Activated CD4-positive, alpha-beta T cell treated with anti-CD3 and anti-CD28 coated beads, Interleukin-2, Interleukin-6, amounts not matched to agents 100 ng/mL and 50 ng/mL, durations not matched to agents 16 hours and 8 hours (primary cell): Measurements from ENCODE around the gene PIP5K1C.

Experiments used
- DNase-seq: peaks from one replicate; pipeline ENCODE4 v3.0.0-alpha.2; 2020

The PIP5K1C gene

DNA sequence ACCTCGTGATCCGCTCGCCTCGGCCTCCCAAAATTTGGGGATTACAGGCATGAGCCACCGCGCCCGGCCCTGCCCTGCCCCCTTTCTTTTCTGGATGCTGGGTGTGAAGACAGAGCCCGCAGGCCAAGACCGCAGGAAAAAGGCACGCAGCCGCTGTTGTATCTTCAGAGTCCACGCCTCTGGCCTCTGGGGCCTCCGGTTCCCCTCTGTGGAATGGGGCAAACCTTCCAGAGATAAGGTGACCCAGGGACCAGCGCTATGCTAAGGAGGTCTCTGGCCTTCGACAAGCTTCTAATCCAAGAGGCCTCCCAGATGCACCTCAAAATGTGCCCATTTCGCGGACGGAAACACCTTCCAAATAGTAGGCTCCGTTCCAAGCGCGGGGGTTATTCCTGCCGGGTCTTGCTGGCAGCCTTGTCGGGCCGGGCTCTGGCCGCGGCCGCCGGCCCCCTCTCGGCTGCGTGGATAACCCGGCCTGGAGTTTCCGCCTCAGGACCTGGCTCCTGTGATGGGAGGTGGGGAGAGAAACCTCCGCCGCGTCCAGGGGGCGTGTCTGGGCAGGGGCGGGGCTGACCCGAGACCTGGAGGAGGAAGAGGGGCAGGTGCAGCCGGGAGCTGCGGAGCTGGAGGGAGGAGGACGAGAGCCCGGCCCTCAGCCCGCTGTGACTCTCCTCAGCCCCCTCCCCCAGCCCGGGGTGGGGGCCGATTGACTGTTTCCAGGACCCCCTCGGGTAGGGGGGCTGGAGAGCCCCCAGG is 21.0 kb upstream of the PIP5K1C start:
- DNase-seq = peak; percentile 85

DNA sequence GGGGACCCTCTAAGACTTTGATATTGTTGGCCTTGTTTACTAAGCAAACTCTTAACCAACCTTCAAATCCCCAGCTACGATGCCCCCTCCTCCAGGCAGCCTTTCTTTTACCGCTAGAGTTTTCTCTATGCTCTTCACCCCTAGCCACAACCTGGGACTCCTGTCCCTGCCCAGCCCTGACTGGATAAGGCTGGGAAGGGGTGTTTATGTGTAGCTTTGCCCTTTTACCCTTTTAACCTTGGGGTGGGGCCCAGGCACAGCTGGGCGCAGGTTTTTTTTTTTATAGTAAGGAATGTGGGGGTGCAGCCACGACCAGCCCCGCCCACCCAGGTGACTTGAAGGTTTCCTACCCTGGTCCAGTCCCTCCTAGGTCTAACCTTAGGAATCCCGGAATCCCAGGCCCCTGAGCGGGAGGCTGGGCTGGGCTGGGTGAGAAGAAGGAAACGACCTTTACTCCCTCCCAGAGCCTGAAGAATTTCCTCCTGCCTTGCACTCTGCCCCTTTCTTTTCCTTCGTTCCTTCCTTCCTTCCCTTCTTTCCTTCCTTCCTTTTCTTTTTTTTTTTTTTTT is 20.2 kb upstream of the PIP5K1C start:
- no peak for DNase-seq

DNA sequence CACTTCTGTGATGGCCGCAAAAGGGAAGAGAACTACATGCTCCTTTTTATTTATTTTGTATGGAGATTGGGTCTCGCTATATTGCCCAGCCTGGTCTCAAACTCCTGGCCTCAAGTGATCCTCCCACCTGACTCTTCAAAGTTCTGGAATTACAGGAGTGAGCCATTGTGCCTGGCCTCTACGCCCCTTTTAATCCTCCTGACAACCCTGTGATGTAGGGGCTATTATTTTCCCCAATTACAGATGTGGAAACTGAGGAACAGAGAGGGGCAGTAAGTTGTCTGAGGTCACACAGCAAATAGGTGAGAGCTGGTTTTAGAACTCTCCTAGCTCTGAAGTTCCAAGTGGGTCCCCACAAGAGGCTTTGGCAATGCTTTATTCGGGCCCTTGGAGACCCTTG is 19.6 kb upstream of the PIP5K1C start:
- DNase-seq = no peak

DNA sequence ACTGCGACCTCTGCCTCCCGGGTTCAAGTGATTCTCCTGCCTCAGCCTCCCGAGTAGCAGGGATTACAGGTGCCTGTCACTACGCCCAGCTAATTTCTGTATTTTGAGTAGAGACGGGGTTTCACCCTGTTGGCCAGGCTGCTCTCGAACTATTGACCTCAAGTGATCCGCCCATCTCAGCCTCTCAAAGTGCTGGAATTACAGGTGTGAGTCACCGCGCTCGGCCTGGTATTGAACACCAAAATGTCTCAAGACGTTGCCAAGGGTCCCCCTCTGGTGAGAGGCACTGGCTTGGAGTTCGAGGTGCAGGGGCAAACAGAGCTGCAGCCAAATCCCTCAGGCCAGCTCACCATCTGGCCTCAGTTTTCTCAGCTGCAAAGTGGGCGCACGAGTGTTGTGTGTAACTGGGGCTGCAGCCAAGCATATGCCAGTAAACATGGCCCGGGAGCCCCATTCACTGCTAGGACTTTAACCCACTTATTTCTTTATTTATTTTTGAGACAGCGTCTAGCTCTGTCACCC is 15.9 kb upstream of the PIP5K1C start:
- DNase-seq = no peak

DNA sequence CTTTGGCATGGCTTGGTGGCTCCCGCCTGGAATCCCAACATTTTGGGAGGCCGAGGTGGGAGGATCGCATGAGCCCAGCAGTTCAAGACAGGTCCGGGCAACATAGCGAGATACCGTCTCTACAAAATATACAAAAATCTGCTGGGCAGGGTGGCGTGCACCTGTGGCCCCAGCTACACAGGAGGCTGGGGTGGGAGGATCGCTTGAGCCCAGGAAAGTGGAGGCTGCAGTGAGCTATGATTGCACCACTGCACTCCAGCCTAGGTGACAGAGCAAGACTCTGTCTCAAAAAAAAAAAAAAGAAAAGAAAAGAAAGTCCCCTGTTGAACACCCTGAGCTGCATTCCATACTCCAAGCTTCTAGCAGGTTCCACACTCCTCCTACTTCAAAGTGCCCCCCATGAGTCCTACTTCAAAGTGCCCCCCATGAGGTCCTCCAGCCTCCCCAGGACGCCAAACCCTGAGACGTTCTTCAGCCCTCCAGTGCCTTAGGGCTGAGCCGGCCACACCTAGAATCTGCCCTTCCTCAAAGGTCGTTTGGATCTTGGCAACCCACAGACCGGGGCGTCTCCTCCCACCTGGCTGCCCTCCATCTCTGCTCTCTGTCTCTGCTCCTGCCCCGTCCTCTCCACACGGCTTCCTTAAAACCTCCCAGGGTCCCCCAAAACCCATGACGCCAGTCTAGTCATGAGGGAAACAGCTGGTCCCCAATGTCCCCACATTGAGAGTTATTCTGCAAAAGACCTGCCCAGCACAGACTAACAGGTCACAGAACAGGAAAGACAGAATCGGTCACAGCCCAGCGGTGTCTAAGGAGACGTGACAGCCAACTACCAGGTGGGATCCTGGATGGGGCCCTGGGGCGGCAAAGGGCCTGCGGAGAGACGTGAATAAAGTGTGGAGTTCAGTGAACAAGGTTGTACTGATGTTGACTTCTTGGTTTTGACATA is 12.7 kb upstream of the PIP5K1C start:
- DNase-seq = no peak

DNA sequence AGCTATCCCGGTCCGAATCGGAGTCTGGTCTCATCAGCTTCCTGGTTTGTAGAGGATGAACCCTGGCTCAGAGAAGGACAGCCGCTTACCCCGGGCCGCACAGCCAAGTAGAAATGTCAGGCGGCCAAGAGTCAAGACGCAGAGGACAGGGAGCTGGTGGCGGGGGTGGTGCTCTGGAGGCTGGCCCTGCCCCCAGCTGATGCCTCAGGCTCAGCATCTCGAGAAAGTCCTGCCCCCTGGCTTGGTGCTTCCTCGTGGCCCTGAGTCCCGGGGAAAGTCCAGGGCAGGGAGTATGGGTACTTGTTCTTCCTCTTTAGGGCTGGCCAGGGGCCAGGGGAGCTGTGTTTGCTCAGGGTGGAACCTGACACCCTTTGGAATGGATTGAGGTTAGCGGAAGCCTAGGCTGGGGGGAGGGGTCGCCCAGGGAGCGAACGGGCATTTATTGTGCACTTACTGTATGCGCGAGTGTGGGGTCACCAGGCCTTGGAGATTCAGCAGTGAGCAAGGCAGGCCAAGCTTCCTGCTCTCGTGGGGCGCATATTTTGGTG is 10.1 kb upstream of the PIP5K1C start:
- DNase-seq = no peak

DNA sequence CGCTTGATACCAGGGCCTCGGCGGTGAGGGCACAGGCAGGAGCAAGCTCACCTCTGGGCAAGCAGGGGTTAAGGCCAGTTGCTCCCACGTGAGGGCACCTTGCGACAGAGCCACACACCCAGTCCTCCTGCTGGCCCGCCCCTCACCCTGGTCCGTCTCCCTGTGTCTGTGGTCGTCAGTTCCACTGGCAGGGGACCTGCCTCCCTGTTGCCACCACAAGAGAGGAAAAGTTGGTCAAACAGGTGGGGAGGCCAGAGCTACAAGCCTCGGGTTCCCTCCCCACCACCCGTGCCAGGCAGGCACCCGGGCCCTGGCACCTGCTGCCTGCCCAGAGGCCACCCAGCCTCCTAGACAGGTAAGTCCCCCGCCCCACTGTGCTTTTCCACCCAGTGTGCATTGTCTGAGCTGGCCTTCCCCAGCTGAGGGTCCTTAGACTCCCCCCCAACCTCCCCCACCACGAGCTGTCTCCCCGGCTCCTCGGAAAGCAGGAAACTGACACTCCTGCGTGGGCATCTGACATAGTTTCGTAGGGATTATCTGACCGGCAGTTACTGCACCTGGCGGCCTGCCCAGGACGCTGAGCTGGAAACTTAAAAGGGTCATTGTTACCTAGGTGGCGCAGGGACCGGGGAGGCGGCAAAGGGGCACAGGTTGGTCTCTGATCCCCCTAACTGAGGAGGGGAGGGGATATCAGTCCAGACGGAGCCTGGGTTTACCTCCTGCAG is 8.1 kb upstream of the PIP5K1C start, which contains the start of gene TJP3:
Gene TJP3 (plus strand): TSS at position 178 of the 725 bp plus-strand sequence. CDS start 20,049 bp downstream, outside the sequence.
- no peak for DNase-seq

DNA sequence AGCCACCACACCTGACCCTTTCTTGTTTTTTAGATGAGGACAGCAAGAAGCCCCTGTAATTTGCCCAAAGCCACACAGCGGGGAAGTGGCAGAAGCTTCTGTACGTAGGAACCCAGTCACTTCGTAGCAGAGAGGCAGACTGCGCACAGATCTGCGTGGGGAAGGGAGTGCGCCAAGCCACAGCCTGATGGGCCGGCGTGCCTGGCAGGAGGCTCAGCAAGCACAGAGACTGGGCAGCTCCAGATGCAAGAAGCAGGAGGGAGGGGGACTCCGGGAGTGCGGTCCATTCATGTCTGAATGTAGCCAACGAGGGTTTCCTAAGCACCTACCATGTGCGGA is 7.6 kb upstream of the PIP5K1C start:
- DNase-seq = no peak

DNA sequence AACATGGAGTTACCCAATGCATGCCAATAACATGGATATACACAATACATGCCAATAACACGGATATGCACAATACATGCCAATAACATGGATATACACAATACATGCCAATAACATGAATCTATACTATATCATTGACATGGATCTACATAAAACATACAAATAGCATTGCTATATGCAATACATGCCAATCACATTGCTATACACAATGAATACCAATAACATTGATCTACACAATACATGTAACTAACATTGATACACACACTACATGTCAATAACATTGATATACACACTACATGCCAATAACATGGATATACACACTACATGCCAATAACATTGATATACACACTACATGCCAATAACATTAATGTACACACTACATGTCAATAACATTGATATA is 932 bp upstream of the PIP5K1C start:
- no peak for DNase-seq

DNA sequence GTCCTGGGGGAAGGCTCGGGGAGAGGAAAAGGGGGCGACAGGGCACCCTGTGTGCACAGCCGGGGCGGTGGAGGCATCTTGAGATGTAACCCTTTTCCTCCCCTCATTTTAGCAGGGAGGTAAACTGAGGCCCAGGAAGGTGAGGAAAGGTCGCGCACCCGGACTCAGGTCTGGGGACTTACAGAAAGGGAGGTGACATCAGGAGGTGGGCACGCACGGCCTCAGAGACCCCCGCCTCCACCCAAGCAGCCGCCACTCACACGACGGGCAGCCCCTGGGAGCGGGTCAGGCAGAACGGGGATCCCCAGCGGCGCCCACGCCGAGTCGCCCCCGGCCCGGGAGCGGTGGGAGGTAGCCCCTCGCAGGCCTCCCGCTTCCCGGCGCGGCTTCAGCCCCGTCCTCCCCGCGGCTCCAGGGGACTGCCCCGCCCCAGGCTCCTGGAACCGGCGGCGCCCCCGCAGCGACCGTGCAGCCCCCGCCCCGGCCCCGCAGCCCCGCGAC is 477 bp downstream of the PIP5K1C start:
- no peak for DNase-seq

DNA sequence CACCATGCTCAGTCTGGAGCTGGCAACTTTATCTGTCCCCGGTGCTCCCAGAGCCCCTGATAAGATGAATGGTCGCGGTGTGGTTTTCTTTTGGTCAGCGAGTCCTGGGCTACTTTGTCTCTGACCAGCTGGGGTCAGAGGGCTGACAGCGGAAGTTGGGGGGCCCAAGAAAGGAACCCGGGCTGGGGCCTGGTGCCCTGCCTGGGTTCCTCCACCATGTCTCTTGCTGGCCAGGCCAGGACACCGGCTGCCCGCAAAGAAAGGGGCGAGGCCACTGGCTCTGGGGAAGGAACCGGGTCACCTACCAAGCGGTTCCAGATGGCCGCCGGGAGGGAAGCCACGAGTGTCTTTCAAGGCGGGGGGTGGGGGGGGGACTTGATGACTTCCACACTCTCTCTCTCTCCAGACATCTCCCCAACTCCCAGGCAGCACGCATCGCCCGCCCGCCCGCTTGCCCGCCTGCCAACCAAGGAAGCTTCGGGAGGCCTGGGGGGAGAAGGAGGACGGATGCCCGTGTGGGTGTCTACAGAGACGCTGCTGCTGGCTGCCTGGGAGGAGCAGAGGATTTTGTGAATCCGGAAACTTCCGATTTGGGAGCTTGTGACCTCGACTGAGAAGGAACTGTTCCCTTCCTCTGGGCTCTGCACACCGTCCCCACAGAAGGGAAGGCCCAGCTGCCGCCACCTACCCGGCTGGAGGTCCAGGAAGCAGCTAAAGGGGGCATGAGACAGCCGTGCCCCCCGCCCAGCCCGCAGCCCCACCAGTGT is 1.1 kb downstream of the PIP5K1C start:
- DNase-seq = peak; percentile 32

DNA sequence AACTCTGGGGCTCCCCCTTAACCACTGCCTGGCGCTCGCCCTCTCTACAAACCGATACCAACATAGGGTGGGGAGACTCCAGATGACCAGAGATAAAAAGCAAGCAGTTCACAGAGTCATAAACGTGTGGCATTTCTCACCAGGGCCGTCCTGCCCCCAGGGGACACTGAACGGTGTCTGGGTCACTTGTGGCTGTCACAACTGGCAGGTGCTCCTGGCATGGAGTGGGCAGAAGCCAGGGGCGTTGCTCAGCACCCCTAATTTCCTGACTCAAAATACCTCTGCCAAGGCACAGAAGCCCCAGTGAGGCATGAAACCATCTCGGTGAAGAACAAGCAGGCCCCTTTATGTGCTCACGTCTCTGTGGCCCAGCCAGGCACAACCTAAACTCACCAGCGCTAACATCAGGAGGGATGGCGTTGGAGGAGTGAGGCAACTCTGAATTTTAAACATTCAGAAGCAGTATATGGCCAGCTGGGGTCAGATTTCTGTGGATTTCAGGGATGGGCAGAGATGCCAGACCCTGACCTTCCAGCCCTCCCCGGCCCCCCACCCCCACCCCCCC is 1.8 kb downstream of the PIP5K1C start:
- no peak for DNase-seq

DNA sequence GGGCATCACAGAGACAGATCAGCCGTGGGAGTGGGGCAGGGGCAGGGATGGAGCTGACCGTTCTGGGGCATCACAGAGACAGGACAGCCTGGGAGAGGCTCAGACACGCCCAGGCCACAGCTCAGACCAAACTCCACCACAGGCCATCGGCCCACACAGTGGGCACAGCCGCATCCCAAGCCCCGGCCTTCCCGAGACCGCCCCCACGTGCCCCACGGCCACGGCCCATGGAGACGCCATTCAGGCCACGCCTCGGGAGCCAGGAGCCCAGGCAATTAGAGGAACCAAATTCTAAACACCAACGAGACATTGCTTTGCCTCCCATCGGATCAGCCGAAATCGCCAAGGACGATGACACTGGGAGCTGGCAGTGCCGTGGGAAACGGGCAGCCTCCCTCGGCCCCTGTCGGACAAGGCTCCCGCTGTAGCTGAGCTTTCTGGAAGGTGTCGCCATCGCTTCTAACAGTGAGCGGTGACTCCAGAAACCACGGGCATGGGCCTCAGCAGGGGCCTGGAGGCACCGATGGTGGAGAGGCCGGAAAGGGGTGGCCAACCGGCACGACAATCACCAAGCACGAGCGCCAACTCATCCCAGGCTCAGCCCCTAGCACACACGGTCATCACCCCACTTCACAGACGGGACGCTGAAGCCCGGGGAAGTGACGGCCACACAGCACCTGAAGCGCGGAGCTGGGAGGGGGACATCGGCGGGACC is 2.4 kb downstream of the PIP5K1C start:
- no peak for DNase-seq

DNA sequence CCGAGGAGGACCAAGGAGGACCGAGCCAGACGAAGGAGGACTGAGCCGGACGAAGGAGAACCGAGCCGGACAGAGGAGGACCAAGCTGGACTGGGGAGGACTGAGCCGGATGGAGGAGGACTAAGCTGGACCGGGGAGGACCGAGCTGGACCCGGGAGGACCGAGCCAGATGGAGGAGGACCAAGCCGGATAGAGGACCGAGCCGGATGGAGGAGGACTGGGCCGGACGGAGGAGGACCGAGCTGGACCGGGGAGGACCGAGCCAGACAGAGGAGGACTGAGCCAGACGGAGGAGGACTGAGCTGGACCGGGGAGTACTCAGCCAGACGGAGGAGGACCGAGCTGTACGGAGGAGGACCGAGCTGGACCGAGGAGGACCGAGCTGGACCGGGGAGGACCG is 3.2 kb downstream of the PIP5K1C start:
- DNase-seq = no peak

DNA sequence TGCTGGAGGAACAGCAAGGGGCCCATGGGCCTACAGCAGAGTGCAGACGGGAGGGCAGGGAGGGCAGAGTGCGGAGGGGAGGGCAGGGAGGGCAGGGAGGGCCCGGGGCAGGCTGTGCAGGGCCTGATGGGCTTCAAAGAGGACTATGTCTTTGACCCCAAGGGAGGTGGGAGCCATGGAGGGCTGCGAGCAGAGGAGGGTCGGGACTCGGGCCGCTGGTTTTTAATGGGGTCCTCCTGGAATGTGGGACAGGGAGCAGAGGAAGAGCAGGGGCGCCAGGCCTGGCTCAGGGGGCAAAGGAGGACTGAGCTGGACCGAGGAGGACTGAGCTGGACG is 3.6 kb downstream of the PIP5K1C start:
- no peak for DNase-seq

DNA sequence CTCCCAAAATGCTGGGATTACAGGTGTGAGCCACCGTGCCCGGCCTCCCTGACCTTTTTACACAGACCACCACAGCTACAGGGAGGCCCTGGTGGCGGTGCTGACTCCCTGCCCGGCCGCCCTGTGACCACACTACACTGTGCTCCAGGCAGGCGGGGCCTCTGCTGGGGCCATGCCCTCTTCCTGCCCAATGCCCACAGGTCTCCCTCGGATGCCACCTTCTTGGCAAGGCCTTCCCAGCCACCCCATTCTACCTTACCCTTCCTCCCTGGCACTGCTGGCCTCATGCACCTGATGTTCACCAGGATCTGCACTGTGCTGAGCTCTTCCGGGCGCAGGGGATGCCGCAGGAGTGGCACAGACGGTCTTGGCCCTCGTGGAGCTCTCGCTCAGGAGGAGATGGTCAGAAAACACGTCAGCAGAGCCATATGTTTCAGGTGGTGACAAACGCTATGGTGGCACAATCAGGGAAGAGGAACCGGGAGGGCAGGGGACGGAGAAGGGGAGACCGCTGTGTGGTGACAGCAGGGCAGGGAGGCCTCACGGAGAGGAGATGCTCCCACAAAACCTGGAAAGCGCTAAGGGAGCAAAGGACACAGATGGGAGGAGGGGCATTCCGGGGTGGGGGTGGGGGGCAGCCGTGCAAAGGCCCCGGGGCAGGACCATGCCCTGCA is 4.1 kb downstream of the PIP5K1C start:
- DNase-seq = no peak

DNA sequence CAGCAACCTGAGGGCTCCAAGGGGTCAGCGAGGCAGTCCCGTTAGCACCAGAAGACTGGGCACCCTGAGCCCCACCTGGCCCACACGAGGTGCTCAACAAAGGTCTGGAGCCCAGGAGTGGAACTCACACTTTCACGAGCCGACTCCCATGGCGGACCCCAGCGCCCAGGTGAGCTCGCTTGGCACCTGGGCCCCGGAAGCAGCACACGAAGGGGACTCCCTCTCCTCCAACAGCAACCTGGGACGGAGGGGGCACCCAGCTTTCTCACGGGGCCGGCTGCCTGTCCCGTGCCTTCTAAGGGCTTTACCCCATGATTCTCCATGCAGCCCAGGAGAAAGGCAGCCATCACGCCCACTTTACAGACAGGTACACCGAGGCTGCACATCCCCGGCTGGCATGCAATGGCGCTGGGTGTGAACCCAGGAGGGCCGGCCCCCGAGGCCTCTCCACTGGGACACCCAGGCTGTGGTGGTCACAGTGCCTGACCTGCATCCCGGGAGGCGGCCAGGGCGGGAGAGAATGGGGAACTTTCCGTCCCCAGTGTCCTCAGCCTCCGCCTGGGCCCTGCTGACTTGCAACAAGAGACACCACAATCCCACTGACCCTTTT is 5.0 kb downstream of the PIP5K1C start:
- no peak for DNase-seq

DNA sequence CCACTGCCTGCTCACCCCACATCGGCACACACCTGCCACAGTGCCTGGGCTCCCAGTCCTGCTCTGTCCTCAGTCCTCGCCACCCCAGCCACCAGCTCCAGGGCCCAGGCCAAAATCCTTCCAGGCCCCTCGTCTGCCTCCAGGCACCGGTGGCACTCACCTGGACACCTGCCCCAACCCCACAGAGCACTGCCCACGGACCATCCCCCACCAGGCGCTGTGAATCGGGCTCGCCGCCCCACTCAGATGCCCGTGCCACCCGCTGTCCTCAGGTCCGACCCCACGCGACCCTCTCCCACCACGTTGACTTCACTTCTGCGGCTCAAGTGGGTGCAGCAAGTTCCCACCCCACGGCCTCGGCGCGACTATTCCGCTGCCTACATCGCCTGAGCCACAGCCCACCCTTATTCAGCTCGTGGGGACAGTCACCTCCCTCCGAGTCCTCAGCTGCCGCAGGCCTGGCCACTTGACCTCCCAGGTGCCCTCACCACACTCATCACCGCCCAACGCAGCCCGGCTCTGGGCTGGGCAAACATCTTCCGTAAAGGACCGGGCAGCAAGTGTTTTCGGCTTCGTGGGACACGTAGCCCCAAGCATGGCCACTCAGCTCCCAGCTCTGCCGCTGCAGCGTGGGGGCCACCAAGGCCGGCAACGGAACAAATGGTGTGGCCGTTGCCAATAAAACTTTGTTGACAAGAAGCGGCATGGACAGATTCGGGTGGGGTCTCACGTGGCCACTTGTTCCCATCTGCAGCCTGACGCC is 5.7 kb downstream of the PIP5K1C start:
- no peak for DNase-seq
